ENCODE data around the gene OTX2. TPM values are rescaled to one million over a fixed set of nuclear protein-coding genes. Genes with fewer than 3 reads are reported as not detected.

Gene OTX2
- total and polyA plus RNA-seq, 2 experiments from 2014 or later: 16.5 to 23.9 TPM

DNA sequence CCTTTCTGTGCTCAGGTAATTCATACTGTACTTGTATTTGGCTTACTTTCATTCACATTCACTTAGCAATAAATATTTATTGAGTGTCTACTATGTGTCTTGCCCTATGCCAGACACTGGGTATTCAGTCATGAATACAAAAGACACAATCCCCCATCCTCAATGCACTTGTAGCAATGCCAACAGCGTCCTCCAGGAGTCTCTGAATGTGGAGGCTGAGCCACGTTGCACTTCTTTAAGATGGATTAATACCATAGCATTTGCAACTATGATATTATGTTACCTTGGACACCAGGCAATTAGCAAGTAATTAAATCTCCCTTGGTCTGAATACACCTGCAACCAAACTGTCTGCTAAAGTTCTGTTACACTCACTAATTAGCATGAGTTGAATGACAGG, 58.8 kb downstream of the OTX2 start:
- no peak overlapping the region for H3K4me3 ChIP-seq
- H2AFZ ChIP-seq: no peak overlapping the region
- no peak overlapping the region for H3K4me2 ChIP-seq
- Mint-ChIP-seq H3K4me1 (peaks cover 14% of the 10 kb centered on the region), H3K27ac (no peak overlapping the region), H3K36me3 (ENCODE audit: low read depth) (no peaks in the 10 kb centered on the region), H3K4me3 (no peak overlapping the region), H3K9me3 (no peaks in the 10 kb centered on the region), H3K27me3 (ENCODE audit: insufficient read depth, low read depth, poor library complexity) (no peaks in the 10 kb centered on the region)
- H3K9me2 ChIP-seq (ENCODE audit: insufficient read depth): no peaks in the 10 kb centered on the region
- no peaks in the 10 kb centered on the region for H4K20me1 ChIP-seq (replicated peaks; ENCODE audit: insufficient read depth)
- H3K36me3 ChIP-seq (ENCODE audit: insufficient read depth): no peaks in the 10 kb centered on the region
- H3K27ac ChIP-seq (ENCODE audit: low read depth): no peak overlapping the region
- ATAC-seq: peak; percentile 77
- no peaks in the 10 kb centered on the region for H3K27me3 ChIP-seq (ENCODE audit: insufficient read depth)
- H3K4me1 ChIP-seq (ENCODE audit: insufficient read depth): peaks cover 5% of the 10 kb centered on the region; the same call in 1 of the 2 replicates
- no peaks in the 10 kb centered on the region for H3F3A ChIP-seq (replicated peaks; ENCODE audit: low read depth)
- no peaks in the 10 kb centered on the region for H3K79me2 ChIP-seq (replicated peaks; ENCODE audit: insufficient read depth)
- peak; percentile 63 for DNase-seq (ENCODE audit: low spot score)
- no peak for TF ChIP-seq POLR2AphosphoS5 (IDR thresholded peaks at IDR 0.05; ENCODE audit: low read depth)
- TF ChIP-seq, protein P1, sequence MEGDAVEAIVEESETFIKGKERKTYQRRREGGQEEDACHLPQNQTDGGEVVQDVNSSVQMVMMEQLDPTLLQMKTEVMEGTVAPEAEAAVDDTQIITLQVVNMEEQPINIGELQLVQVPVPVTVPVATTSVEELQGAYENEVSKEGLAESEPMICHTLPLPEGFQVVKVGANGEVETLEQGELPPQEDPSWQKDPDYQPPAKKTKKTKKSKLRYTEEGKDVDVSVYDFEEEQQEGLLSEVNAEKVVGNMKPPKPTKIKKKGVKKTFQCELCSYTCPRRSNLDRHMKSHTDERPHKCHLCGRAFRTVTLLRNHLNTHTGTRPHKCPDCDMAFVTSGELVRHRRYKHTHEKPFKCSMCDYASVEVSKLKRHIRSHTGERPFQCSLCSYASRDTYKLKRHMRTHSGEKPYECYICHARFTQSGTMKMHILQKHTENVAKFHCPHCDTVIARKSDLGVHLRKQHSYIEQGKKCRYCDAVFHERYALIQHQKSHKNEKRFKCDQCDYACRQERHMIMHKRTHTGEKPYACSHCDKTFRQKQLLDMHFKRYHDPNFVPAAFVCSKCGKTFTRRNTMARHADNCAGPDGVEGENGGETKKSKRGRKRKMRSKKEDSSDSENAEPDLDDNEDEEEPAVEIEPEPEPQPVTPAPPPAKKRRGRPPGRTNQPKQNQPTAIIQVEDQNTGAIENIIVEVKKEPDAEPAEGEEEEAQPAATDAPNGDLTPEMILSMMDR (conservative IDR thresholded peaks at IDR 0.05; ENCODE audit: low read depth in 2 of 2): peak; percentile 35 to 57

Small RNAs within 50 kb of the gene (small RNA-seq; reads per million reads assigned to genes)
- gene RN7SL461P (ENCODE audit: low replicate concordance) (not detected), gene RNU6-1204P (ENCODE audit: low replicate concordance) (not detected)

Other genes starting within 250 kb of the OTX2 start
- 13.2 and 22.9 TPM in 2 replicates for gene TMEM260, start 230.7 kb downstream of the OTX2 start, total RNA-seq (2014; rRNA removed; shearing (Covaris generic))
- 12.7 and 13.3 TPM in 2 replicates for gene TMEM260, start 230.7 kb downstream of the OTX2 start, polyA plus RNA-seq (2016; fragmentation: Nextera tagmentation; extraction: Ambion mirVana)